GM12872 (cell line): ENCODE measurements around the gene GGT1.
A peak's percentile ranks its signal among the peaks of the same experiment; 100 is the strongest.

Experiments
- TF ChIP-seq, protein P1 (sequence below): IDR thresholded peaks from 3 replicates; pipeline ENCODE4 v1.5.1; 2011; ENCODE audit warnings: low read depth, mild to moderate bottlenecking, low read length, moderate library complexity; ENCODE audit not compliant: insufficient read depth

The GGT1 gene

DNA sequence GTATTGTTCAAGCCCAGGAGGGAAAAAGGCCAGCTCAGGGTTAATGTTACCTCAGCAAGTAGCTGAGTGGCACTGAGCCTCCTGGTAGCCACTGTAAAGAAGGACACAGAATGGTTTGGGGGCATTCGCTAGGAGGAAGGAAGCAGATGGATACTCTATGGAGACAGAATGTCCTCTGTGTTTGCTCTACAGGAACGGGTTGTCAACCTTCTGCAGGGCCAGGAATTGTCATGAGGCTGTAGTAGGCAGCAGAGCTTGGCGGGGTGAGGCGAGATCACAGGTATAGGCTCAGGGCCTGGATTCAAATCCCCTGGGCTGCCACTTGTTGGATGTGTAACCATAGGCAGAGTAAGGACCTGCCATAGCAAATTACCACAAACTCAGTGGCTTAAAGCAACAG is 7.1 kb upstream of the GGT1 start:
- TF ChIP-seq, protein P1, sequence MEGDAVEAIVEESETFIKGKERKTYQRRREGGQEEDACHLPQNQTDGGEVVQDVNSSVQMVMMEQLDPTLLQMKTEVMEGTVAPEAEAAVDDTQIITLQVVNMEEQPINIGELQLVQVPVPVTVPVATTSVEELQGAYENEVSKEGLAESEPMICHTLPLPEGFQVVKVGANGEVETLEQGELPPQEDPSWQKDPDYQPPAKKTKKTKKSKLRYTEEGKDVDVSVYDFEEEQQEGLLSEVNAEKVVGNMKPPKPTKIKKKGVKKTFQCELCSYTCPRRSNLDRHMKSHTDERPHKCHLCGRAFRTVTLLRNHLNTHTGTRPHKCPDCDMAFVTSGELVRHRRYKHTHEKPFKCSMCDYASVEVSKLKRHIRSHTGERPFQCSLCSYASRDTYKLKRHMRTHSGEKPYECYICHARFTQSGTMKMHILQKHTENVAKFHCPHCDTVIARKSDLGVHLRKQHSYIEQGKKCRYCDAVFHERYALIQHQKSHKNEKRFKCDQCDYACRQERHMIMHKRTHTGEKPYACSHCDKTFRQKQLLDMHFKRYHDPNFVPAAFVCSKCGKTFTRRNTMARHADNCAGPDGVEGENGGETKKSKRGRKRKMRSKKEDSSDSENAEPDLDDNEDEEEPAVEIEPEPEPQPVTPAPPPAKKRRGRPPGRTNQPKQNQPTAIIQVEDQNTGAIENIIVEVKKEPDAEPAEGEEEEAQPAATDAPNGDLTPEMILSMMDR: no peak

DNA sequence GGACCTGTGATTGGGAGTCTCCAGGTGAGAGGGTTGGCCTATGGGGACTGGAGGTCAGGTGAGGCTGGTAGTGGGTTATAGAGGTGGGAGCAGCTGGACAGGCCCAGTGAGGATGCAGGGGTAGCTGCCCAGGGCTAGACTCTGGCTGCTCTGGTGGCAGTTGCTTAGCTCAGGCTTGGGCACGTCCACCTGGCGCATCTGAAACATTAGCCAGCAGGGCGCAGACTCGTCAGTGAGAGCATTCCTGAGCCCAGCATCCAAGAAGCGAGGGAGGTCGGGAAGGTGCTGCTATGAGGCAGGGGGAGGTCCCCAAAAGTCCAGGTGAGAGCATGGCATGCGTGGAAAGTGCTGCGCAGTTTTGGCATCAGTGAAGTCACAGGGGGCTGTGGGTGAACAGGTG is 3.5 kb upstream of the GGT1 start:
- TF ChIP-seq, protein P1: no peak

DNA sequence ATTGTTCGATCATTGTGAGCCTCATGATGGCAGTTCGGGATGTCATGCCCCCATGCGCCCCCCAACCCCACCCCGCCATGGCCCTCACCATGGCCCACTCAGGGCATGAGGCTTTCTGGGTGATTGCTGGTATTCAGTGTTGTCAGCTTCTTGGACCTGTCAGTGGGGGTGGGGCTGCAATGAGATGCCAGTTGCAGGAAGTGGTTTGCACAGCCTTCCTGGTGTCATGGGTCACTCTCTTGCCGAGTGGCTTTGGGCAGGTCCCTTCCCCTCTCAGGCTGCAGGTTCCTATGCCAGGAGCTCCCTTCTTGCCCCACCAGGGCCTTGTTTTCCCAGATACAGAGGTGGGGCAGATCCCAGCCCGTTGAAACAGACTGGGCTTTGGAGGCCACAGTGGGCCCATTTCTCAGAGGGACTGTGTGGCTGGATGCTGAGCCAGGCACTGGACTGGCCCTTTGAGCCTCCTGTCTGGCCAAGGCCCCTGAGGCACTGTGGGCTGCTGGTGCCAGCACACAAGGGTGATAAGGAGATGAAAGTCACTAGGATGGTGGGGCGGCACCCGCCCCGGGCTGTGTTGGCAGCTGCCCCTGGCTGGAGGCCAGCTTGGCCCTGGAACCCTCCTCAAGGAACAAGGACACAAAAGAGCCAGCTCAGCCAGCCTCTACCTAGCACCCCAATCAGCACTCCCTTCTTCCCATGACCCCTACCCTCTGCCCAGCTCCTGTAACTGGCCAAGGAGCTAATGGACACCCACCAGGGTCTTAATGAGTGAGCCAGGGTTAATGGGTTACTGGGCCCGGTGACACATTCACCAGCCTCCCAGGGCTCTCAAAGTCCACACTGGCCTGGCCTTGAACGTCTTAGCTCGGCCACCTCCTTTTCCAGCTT is 1.5 kb upstream of the GGT1 start:
- TF ChIP-seq, protein P1: no peak

DNA sequence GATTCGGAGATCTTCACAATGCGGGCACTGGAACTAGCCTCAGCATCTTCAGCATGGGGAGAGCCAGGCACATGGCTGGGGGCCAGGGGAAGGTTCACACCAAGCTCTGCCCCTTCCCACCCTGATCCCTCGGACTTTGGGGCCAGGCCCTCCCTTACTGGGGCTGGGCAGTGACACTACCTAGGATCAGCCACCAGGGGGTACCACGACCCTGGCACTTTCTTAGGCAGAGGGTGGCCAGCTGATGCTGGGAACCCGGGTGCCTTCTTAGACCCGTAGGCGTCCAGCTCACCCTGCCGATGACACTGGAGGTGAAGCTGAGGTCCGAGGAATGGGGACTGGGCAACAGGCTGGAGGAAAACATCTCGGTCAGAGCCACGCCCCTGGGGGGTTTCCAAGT is 26.1 kb downstream of the GGT1 start:
- TF ChIP-seq, protein P1: peak; percentile 57

DNA sequence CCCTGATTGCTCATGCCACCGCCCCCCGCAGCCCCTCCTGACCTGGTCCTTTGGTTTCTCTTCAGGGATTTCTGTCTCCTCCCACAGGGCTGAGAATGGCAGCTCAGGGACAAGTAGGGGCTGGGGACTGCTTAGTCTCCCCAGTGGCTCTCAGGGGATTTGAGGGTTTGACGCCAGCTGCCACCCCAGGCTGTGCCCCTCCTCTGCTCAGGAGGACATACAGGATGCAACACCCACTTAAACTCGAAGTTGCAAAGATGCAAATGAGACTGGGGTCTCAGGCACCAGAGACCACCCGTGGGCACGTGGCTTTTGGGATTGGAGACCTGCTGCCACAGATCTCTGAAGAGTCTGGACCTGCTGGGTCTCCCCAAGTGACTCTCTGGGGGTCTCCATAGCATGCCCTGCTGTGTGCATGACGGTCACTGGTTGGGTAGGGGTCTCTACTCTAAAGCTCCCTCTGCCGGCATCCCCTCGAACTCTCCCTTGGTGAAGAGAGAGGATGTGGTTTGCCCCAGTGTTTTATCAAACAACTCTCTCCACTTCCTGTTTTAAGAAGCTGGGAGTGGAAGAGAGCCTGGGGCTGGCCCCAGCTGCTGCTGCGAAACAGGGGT is 31.9 kb downstream of the GGT1 start:
- TF ChIP-seq, protein P1: peak; percentile 46
